OCI-LY3 (cell line): Measurements from ENCODE around the gene IFFO2.

Source experiments
- H2AFZ ChIP-seq: fragments of 200-600, 300-600 bp; shearing (Covaris generic); 2 replicates; pipeline ENCODE4 v1.6.0; 2014; ENCODE audit warnings: antibody characterized with exemption, low read depth, low read length
- H3K27ac ChIP-seq: fragments of 200-600, 300-600 bp; sonication (generic); 2 replicates; pipeline ENCODE4 v1.5.1; 2014; ENCODE audit warnings: mild to moderate bottlenecking, low read length, moderate library complexity, mixed read lengths
- H3K27me3 ChIP-seq: fragments of 200-600, 300-600 bp; sonication (generic); 2 replicates; pipeline ENCODE4 v1.6.1; 2014; ENCODE audit warnings: low read depth, low read length, mixed read lengths
- H3K36me3 ChIP-seq: fragments of 200-600, 300-600 bp; sonication (generic); replicated peaks from 2 replicates; pipeline ENCODE3; 2014; ENCODE audit warnings: low read depth, low read length, mixed read lengths
- H3K4me1 ChIP-seq: fragments of 300-600, 200-600 bp; sonication (generic); 2 replicates; pipeline ENCODE4 v1.6.1; 2014; ENCODE audit warnings: low read length, mixed read lengths
- H3K4me2 ChIP-seq: fragments of 200-600, 300-600 bp; sonication (generic); 2 replicates; pipeline ENCODE4 v1.6.1; 2014; ENCODE audit warnings: low read length, mixed read lengths
- H3K4me3 ChIP-seq: fragments of 300-600, 200-600 bp; sonication (generic); 2 replicates; pipeline ENCODE4 v1.5.1; 2014; ENCODE audit warnings: antibody characterized with exemption, mild to moderate bottlenecking, low read length, moderate library complexity
- H3K79me2 ChIP-seq: fragments of 300-600, 200-600 bp; shearing (Covaris generic); 2 replicates; pipeline ENCODE4 v1.6.1; 2014; ENCODE audit warnings: mild to moderate bottlenecking, low read length, mixed read lengths
- H3K9ac ChIP-seq: fragments of 300-600, 200-600 bp; shearing (Covaris generic); 2 replicates; pipeline ENCODE4 v1.6.0; 2014; ENCODE audit warnings: mild to moderate bottlenecking, low read length, moderate library complexity
- H3K9me3 ChIP-seq: fragments of 200-600, 300-600 bp; shearing (Covaris generic); 2 replicates; pipeline ENCODE4 v1.6.1; 2014; ENCODE audit warnings: low read length, mixed read lengths; ENCODE audit not compliant: insufficient read depth
- H4K20me1 ChIP-seq: fragments of 200-600, 300-600 bp; sonication (generic); 2 replicates; pipeline ENCODE4 v1.6.1; 2016; ENCODE audit warnings: low read length, mixed read lengths; ENCODE audit not compliant: insufficient read depth
- EZH2phosphoT487 ChIP-seq: fragments of 200-600 bp; shearing (Covaris generic); IDR thresholded peaks from 2 replicates; pipeline ENCODE4 v1.6.1; 2018; ENCODE audit warnings: antibody characterized with exemption, mixed run types, low read depth
- TF ChIP-seq, protein P1 (sequence below): fragments of 200-600, 300-600 bp; sonication (generic); IDR thresholded peaks from 2 replicates; pipeline ENCODE4 v1.5.1; 2014; ENCODE audit warnings: antibody characterized with exemption, low read length, low read depth

The IFFO2 gene

DNA sequence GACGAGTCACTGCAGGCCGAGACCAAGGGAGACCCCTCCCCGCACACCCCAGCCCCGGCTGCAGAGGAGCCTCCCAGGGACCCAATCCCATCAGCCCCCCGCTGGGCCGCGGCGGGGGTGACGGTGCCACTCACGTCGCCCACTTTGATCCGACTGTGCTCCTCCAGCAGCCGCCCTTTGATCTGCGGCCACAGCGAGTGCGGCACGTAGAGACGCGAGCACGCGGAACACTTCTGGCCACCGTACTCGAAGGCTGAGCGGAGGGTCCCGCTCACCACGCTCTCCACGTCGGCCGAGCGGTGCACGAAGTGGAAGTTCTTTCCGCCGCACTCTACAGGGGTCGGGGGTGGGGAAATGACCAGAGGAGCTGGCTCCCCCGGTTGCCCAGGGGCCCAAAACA, 79.2 kb downstream of the IFFO2 start:
- Histone ChIP-seq H3K79me2 (no peaks in the 10 kb centered on the region), H3K4me3 (no peak overlapping the region), H3K4me1 (no peaks in the 10 kb centered on the region), H3K4me2 (no peak overlapping the region), H3K9me3 (no peaks in the 10 kb centered on the region), H3K27ac (no peak overlapping the region), H4K20me1 (no peaks in the 10 kb centered on the region), H3K9ac (no peak overlapping the region), H3K27me3 (no peaks in the 10 kb centered on the region), H2AFZ (no peak overlapping the region), H3K36me3 (no peaks in the 10 kb centered on the region)
- TF ChIP-seq, protein P1, sequence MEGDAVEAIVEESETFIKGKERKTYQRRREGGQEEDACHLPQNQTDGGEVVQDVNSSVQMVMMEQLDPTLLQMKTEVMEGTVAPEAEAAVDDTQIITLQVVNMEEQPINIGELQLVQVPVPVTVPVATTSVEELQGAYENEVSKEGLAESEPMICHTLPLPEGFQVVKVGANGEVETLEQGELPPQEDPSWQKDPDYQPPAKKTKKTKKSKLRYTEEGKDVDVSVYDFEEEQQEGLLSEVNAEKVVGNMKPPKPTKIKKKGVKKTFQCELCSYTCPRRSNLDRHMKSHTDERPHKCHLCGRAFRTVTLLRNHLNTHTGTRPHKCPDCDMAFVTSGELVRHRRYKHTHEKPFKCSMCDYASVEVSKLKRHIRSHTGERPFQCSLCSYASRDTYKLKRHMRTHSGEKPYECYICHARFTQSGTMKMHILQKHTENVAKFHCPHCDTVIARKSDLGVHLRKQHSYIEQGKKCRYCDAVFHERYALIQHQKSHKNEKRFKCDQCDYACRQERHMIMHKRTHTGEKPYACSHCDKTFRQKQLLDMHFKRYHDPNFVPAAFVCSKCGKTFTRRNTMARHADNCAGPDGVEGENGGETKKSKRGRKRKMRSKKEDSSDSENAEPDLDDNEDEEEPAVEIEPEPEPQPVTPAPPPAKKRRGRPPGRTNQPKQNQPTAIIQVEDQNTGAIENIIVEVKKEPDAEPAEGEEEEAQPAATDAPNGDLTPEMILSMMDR = no peak
- no peak for TF ChIP-seq EZH2phosphoT487

DNA sequence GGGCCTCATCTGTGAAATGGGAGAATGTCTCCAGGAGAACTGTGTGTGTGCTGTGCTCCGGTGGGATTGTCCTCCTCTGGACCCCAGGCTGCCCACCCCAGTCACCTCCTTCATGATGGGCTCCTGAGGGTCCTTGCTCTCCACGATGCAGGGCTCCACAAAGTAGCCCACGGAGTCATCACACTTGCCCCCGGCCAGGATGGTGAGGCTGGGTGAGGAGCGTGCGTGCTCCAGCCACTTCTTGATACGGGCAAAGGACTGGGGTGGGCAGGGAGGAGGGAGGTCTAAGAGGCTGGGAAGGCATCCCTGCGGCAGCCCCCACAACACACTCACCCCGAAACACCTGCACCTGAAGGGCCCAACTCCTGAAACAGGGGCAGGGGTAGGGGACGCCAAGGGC, 80.3 kb downstream of the IFFO2 start:
- H3K9ac ChIP-seq = no peak overlapping the region
- TF ChIP-seq, protein P1 = no peak
- TF ChIP-seq EZH2phosphoT487 = no peak
- no peaks in the 10 kb centered on the region for H3K79me2 ChIP-seq
- no peaks in the 10 kb centered on the region for H3K27me3 ChIP-seq
- H3K27ac ChIP-seq = no peak overlapping the region
- H3K4me2 ChIP-seq = no peak overlapping the region
- H2AFZ ChIP-seq = no peak overlapping the region
- H3K4me3 ChIP-seq = no peak overlapping the region
- H3K9me3 ChIP-seq = no peaks in the 10 kb centered on the region
- no peaks in the 10 kb centered on the region for H3K36me3 ChIP-seq
- no peaks in the 10 kb centered on the region for H4K20me1 ChIP-seq
- no peaks in the 10 kb centered on the region for H3K4me1 ChIP-seq

DNA sequence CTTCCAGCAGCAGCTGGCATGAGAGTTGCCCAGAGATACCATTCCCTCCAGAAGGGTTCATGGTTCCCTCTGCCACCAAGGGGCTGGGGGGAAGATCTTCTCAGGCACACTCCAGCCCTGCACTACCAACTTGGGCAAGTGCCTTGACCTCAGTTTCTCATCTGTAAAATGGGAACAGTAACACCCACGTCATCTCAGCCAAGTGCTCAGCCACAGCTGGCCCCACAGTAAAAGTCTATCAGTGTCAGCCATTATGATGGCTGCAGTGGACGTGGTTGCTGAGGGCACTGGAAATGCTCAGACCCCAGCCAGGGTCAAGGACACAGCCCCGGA, 80.7 kb downstream of the IFFO2 start:
- H3K27ac ChIP-seq = no peak overlapping the region
- H3K27me3 ChIP-seq = no peaks in the 10 kb centered on the region
- H3K9me3 ChIP-seq = no peaks in the 10 kb centered on the region
- H3K36me3 ChIP-seq = no peaks in the 10 kb centered on the region
- no peak overlapping the region for H2AFZ ChIP-seq
- TF ChIP-seq, protein P1 = no peak
- no peak for TF ChIP-seq EZH2phosphoT487
- H3K4me2 ChIP-seq = no peak overlapping the region
- no peaks in the 10 kb centered on the region for H4K20me1 ChIP-seq
- no peak overlapping the region for H3K9ac ChIP-seq
- no peaks in the 10 kb centered on the region for H3K4me1 ChIP-seq
- no peak overlapping the region for H3K4me3 ChIP-seq
- H3K79me2 ChIP-seq = no peaks in the 10 kb centered on the region

DNA sequence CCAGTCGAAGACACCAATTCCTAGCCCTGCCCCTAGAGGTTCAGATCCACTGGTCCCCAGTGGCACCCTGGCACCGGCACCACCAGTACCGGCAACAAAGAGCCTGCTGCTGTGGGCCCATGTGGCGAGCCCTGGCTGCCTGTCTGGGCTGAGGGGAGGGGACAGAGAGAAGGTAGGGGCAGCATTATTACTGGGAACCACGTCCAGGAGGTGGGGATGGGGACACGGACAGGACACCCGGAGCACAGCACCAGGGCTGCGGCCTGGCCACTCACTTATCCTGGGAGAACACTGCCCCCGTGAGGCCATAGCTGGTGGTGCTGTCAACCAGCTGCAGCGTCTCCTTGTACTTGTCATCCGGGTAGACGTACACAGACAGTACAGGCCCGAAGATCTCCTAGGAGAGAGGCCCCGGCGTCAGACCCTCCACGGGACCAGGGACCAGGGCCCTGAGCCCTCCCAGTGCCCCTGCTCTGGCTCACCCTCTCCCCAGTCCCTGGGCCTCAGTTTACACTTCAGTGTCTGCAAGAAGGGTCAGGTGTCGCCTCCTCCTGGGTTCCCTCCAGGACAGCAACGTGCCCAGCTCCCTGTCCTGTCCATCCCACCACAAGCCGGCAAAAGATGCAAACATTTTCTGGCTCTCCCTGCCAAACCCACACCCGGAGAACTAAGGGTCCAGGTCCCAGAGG, 81.2 kb downstream of the IFFO2 start:
- no peaks in the 10 kb centered on the region for H3K4me1 ChIP-seq
- no peaks in the 10 kb centered on the region for H3K79me2 ChIP-seq
- no peaks in the 10 kb centered on the region for H3K36me3 ChIP-seq
- no peaks in the 10 kb centered on the region for H3K27me3 ChIP-seq
- no peak overlapping the region for H3K27ac ChIP-seq
- no peak overlapping the region for H3K4me2 ChIP-seq
- no peak overlapping the region for H3K9ac ChIP-seq
- no peaks in the 10 kb centered on the region for H3K9me3 ChIP-seq
- H4K20me1 ChIP-seq = no peaks in the 10 kb centered on the region
- no peak for TF ChIP-seq EZH2phosphoT487
- TF ChIP-seq, protein P1 = peak; percentile 55
- H2AFZ ChIP-seq = no peak overlapping the region
- no peak overlapping the region for H3K4me3 ChIP-seq
